Activated CD4-positive, alpha-beta T cell treated with anti-CD3 and anti-CD28 coated beads, Interleukin-2, amount 50 U/mL, for 24 hours (primary cell): ENCODE results near the gene CPA4.
"Not testable (repeated sequence)": the region's sequence is repeated elsewhere in the genome, so short reads cannot be mapped to it uniquely, and the experiment has no call there.

ENCODE experiments used
- DNase-seq, 2 donors: peaks; one replicate each; pipeline ENCODE4 v3.0.0-alpha.2; 2020; ENCODE audit warnings: low read depth in 1 of 2, low spot score in 1 of 2

The CPA4 gene

DNA sequence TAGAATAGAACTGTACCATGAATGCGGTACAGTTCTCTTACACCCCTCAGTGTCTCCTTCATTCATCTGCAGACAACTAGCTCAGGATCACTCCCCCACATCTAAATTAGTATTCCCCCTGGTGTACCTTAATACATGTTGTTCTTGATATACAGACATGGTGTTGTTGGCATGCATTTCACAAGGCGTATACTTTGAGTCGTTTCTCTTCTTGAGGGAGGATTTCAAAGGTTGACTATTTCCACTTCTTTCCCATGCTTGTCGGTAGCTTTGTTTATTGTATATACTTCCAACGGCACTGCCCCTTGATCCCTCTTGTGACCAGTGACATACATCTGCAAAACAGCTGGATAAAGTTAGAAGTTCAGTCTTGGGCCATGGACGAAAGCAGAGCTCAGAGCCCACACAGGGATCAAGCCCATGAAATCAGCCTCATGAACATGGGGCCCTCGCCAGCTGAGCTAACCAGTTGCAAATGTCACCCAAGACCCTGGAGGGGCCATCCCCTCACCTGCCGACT lies 8.6 kb downstream of the CPA4 start:
- no peak for DNase-seq

DNA sequence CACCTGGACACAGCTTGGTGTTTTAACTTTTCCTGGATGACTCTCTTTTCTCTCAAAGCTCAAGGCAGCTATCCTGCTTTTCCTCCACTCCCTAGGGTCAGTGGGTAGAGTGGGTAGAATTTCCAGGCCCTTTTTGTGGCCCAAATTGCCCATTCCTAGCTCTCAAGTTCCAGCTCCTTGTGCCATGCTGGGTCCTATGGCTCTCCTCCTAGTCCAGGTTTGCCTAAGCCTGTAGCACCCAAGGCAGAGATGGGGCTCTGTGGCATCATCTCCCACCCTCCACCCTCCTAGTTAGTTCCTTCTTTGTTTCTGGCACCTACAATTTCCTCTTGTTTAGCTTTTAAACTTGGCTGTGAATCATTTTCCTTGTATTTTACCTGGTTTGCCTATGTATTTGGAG lies 9.7 kb downstream of the CPA4 start:
- DNase-seq, result no peak

DNA sequence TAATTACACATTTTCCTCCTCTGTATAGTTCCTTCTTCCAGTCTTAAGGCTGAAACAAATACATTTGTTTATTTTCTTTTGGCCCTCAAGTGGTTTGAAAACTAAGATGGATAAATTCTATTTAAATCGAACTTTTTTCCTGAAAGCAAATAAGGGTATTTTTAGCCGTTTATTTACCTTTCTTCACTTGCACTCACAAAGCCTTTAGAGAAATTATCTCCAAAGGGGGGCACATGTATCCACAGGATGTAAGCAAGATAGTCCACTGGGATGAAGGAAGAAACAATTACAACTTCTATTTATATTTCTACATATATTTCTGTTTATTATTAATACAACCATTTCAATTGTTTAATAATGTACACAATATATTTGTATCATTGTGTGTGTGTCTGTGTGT lies 10.2 kb downstream of the CPA4 start:
- DNase-seq, result no peak

DNA sequence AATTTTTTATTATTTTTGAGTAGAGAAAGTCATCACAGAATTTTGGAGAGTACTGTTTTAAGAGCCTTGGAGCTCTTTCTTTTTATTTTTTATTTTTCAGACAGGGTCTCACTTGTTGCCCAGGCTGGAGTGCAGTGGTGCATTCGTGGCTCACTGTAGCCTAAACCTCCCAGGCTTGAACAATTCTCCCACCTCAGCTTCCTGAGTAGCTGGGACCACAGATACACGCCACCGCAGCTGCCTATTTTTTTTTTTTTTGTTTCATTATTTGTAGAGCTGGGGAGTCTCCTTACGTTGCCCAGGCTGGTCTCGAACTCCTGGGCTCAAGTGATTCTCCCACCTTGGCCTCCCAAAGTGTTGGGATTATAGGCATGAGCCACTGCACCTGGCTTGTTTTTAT lies 10.6 kb downstream of the CPA4 start:
- DNase-seq, result no peak

DNA sequence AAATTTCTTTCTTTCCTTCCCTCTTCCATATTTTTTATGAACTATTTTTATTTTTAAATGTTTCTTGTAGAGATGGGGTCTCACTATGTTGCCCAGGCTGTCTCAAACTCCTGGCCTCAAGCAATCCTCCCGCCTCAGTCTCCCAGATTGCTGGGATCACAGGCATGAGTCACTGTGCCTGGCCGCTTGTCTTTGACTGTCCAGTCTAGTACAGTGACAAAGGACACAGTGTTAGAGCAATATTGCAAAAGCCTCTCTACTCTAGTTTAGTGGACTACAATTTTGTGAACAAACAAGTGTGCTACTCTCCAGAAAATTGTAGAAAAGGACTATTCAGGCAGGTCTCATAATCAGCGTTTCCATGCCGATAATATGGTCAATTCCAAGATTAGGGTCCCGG lies 11.0 kb downstream of the CPA4 start:
- no peak for DNase-seq

DNA sequence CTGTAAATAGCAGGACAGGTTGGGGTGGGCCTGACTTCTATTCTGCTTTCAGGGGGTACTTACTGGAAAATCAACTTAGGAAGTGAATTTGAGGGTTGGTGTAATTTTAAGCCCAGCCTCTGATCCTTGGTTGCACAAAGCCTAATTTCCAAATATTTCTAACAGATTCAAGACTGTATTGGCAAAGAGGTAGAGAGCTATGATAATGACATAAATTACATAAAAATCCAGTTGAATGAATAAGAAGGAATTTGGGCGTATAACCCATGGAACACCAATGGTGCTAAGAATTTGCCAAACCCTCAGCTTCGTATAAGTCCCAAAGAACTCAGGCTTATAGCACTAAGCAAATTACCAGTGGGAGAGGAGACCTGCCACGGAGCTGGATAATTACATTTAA lies 11.9 kb downstream of the CPA4 start:
- DNase-seq, result no peak

DNA sequence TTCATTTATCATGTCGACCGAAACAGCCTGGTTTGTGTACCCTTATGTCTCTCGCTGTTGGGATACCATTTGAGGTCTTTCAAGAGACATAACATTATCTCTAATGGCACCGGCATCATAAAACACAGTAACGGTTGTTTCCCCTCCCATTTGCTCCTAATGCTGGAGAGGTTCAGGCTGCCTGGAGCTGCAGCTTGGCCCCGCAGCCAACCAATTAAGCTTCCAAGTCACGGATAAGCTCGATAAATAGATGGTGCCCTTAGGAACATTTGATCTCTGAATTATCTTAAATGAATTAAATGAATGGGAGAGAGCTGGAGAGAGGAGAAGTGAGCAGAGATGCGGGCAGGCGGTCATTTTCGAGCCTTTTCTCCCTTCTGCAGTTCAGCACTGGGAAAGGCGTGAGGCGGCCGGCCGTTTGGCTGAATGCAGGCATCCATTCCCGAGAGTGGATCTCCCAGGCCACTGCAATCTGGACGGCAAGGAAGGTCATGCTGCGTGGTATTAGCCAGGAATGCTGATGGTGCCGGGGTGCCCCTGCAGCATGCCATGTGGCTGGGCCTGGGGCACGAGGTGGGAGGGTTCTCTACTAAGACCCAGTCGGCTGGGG lies 12.6 kb downstream of the CPA4 start:
- DNase-seq, result no peak

DNA sequence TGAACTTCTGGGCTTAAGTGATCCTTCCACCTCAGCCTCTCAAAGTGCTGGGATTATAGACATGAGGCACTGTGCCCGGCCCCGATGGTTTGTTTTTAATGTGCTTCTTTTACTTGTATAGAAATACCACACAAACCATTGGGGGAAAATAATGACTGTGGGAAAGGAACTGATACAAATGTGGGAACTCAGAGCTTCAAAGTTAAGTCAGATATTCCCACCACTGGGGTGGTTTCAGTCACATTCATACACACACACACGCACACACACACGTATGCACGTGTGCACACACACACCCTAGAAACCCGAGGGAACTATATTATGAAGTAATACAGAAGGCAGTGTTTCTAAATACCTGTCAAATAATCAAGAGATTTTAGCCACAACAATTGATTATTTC lies 17.0 kb downstream of the CPA4 start:
- no peak for DNase-seq

DNA sequence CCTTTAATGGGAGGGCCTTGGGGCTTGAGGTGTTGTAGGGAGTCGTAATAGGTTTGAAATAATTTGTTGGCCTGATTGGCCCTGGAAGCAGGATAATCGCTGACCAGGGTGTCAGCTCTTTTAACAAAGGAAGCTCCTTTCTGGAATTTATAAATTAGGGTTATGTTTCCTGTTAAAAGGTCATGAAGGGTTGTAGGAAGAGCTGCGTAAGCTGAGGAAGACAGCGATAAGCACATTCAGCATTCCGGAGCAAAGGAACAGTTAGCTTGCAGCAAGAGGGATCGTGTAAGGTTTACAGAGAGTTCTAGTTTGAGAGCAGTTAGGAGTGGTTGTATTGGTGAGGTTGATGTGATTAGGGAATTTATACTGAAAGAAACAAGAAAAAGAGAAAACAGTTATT lies 21.3 kb downstream of the CPA4 start:
- DNase-seq, result no peak

DNA sequence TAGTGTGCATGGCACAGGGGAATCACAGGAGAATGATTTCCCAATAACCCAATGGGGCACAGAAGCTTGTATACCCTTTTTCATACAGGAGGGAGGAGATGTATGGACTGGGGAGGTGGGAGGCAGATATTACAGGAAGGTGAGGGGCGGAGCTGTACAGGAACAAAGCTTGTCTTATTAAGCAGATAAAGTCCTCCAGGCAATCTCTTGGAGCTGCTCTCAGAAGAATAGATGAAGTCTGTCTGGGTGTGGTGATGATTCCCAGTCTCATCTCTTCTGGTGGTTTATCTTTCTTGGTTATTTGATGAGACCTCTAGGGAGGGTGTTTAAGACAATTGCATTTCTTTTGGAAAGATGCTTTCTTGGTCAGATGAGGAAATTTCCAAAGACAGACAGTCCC lies 26.6 kb downstream of the CPA4 start:
- no peak for DNase-seq

DNA sequence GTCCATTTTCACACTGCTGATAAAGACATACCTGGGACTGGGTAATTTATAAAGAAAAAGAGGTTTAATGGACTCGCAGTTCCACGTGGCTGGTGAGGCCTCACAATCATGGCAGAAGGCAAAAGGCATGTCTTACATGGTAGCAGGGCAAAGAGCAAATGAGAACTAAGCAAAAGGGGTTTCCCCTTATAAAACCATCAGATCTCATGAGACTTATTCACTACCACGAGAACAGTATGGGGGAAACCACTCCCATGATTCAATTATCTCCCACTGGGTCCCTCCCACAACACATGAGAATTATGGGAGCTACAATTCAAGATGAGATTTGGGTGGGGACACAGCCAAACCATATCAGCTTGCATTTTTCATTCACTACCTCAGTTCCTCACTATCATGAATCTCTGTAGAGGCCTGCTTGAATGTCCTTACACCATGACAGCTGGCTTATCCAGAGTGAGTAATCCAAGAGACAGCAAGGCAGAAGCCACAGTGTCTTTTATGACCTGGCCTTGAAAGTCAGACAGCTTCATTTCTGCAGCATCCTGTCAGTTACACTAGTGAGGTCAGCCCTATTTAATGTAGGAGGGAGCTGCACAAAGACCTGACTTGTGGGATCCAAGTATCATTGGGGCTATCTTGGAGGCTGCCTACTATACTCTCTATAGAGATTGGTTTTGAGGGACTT lies 28.7 kb downstream of the CPA4 start:
- not testable (repeated sequence) for DNase-seq

DNA sequence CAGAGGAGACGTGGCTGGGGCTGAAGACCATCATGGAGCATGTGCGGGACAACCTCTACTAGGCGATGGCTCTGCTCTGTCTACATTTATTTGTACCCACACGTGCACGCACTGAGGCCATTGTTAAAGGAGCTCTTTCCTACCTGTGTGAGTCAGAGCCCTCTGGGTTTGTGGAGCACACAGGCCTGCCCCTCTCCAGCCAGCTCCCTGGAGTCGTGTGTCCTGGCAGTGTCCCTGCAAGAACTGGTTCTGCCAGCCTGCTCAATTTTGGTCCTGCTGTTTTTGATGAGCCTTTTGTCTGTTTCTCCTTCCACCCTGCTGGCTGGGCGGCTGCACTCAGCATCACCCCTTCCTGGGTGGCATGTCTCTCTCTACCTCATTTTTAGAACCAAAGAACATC lies 29.7 kb downstream of the CPA4 start:
- DNase-seq, result no peak

DNA sequence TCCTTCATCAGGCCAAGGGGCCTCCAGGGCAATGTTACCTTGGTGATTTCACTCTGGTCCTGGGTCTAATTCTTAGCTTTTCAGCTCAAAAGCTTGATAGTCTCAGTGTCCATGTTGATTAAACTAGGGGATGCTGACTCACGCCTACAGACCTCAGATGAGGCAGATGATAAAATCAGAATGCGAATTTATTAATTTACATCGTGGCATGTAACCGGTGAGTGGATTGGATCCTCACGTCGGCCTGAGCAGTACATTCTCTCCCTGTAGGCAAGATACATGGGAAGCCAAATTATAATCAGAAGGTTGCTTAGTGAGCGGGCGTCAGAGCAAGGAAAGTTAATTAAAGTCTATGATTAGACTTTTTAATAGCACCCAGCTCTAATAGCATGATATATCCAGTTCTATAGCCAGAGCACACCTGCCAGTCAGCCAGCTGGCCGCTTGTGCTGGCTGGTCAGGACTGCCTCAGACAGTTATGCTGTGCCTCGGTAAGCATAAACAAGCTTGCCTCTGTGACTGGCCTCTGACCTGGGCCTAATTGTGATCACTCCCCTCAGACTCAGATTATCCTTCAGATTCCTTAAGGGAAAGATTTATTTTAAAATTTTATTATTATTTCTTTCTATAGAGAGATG lies 31.5 kb downstream of the CPA4 start:
- no peak for DNase-seq

DNA sequence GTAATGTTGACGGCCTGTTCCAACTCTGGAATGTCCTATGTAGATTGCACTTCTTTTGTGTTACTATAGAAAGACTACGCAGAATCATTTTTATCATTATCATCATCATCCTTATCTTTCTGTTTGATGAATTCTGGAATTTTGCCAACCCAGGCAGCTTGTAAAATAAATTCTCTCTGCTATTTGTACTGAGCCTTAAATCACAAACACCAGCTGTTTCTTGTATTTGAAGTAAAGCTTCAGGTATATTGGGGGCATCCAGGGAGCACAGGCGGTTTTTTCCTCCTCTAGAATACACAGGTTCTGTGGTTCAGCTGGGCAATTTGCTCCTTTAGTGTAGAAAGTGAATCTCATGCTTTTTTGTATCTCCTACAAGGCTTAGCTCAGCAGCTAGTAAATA lies 36.7 kb downstream of the CPA4 start:
- no peak for DNase-seq

DNA sequence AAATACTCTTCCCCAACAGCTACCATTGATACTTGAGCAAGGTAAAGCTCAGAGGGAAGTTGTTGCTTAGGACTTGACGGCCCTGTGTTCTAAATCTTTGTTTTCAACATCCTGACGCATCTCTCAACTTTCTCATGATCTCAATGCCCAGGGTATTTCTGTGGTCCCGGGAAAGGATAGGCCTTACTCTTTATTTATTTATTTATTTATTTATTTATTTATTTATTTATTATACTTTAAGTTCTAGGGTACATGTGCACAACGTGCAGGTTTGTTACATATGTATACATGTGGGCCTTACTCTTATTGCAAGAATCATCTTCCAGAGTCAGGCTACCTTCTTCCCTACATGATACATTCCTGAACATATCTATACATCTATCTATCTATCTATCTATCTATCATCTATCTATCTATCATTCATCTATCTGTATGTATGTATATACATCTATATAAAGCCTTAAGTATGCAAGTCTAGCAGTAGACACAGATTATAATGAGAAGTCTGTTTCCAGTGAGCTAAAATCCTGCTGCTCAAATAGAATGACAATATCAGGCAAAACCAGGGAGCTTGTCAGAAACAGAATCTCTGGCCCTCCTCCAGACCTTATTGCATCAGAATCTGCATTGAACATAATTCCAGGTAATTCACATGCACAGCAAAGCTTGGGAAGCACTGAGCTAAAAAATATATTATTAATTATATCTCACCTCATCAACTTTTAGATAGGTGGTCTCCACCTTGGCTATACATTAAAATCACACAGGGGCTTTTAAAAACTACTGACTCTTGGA lies 39.5 kb downstream of the CPA4 start:
- DNase-seq, result no peak

DNA sequence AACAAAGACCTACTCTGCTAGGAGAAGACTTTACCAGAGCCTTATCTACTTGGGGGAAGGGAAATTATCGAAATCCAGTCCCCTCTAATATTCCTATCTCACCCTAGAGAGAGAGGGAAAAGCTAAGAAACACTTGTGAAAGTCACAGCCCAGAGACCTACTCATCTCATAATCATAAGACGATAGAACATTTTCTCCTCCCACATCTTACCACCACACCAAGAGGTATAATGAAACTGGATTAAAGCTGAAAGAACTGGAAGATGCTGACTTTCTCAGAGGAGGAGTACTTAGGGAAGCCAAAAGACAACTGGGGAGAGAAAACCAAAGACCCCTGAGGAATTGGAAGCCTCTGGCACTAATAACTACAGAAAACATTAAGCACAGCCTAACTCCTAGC lies 40.9 kb downstream of the CPA4 start:
- DNase-seq, result no peak

DNA sequence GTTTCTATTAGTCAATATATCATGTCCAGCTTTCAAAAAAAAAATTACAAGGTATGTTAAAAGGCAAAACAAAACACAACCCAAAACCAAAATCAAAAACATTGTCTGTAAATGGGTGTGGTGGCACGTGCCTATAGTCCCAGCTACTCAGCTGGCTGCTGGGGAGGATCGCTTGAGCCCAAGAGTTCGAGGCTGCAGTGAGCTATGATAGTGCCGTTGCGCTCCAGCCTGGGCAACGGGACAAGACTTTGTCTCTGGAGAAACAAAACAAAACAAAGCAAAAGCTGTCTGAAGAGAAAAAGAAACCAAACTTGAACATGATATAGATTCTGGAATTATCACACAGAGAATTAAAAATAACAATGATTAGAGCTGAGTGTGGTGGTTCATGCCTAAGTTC lies 41.3 kb downstream of the CPA4 start:
- no peak for DNase-seq

DNA sequence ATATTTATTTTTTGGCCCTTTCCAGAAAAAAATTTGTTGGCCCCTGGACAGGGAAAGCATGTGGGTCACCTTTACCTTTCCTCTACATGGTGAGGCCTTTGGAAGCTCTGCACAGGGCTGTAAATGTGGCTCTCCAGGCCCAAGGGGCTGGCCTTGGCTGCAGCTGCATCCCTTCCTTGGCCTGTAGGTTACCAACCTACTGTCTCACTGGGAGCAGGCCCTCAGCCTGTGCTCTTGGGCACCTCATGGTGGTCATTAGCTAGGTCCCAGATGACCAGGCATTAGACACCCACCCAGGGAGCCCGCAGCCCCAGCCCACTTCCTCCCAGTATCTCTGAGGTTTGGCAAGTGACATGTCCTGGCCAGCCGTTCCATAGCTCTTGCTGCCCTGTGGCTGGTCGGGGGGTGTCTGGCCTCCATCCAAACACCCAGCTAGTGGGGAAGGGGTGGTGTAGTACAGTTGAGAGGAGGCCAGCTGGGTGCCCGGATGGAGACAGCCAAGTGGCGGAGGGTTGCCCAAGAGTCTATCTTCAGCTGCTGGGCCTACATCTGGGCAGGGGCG lies 44.5 kb downstream of the CPA4 start:
- DNase-seq, result no peak

DNA sequence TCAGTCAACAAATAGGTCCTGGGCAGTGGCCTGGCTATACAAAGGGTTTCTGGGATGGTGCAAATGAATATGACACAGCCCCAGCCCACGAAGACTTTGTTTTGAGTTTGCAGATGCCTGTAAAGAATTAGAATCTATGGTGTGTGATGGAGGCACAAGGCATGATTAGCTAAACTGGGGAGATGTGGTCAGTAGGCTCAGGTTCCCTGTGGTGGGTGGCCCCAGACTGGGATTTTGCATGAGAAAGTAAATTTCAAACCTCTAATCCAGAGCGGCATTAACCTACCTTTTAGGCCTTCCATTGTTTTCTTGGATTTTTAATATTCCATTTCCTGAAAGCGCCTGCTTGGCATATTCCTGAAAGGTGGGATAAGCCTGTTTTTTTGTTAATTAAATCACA lies 45.3 kb downstream of the CPA4 start:
- no peak for DNase-seq

DNA sequence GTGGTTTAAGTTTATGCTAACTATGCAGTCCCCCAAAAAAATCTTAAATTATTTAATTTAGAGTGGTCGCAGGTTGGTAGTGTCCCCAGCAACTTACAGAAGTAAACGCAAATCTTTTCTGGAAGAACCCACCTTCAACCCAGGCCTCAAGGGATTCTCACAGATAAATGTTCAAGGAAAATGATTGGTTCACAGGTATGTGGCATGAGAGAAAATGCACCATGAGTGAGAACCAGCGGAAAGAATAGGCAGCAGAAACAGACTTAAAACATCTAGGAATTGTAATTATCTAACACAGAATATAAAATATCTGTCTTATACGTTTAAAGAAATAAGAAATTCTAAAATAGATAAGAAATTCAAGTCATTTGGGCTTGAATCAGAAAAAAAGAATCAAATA lies 48.9 kb downstream of the CPA4 start:
- DNase-seq, result no peak

DNA sequence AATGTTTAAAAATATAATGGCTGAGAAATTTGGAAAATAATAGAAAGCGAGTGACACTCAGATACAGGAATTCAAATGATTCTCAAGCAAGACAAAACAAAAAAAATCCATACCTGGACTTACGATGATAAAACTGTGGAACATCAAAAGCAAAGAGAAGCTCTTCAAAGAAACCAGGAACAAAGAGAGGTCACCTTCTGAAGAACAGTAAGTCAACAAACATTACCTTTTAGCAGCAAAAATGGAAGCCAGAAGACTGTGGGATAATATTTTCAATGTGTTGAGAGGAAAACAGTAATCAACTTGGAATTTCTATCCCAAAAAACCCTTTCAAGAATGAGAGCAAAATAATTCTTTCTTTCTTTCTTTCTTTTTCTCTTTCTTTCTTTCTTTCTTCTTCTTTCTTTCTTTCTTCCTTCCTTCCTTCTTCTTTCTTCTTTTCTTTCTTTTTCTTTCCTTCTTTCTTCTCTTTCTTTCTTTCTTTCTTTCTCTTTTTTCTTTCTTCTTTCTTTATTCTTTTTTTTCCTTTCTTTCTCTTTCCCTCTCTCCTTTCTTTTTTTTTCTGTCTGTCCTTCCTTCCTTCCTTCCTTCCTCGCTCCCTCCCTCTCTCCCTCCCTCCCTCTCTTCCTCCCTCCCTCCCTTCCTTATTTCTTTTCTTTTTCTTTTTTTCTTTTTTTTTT lies 49.9 kb downstream of the CPA4 start:
- DNase-seq, result no peak
